SH-SY5Y (cell line): Measurements from ENCODE around the gene RTCA.

Experiments
- GATA2 ChIP-seq: IDR thresholded peaks from 2 replicates; pipeline ENCODE4 v1.6.1; 2011; ENCODE audit warnings: mild to moderate bottlenecking, low read depth, low read length
- GATA3 ChIP-seq: IDR thresholded peaks from 2 replicates; pipeline ENCODE4 v1.6.1; 2011; ENCODE audit warnings: low read depth, mild to moderate bottlenecking, low read length, moderate library complexity

- TF ChIP-seq GATA3 (no peak), GATA2 (no peak)
These were observed 54.5 kb downstream of the RTCA start for GRCh38 chr1:100320311-100321099.
